GM23338 (cell line): ENCODE results near the gene THBS2.

Source experiments
- CTCF ChIP-seq, 2 experiments: fragments of 200-600 bp in 1 of 2; sonication (generic) in 1 of 2; conservative IDR thresholded peaks; 2 replicates each; pipeline versions ENCODE4 v1.5.1 to v1.6.1; 2016 to 2017; ENCODE audit warnings: antibody characterized with exemption in 2 of 2, low read depth in 2 of 2, mild to moderate bottlenecking in 2 of 2, moderate library complexity in 1 of 2
- EZH2 ChIP-seq: fragments of 200-600 bp; sonication (generic); IDR thresholded peaks from one replicate; pipeline ENCODE4 v1.8.0; 2017; ENCODE audit warnings: antibody characterized with exemption, mild to moderate bottlenecking, low read depth; ENCODE audit not compliant: unreplicated experiment
- EZH2phosphoT487 ChIP-seq: fragments of 200-600 bp; sonication (generic); IDR thresholded peaks from one replicate; pipeline ENCODE4 v1.8.1; 2018; ENCODE audit warnings: antibody characterized with exemption; ENCODE audit not compliant: unreplicated experiment
- NANOG ChIP-seq: IDR thresholded peaks from 2 replicates; pipeline ENCODE4 v1.6.1; 2016; ENCODE audit warnings: antibody characterized with exemption, borderline replicate concordance
- POLR2AphosphoS5 ChIP-seq: IDR thresholded peaks from 2 replicates; pipeline ENCODE4 v1.6.1; 2016; ENCODE audit warnings: antibody characterized with exemption, low read depth
- REST ChIP-seq: IDR thresholded peaks from one replicate; pipeline ENCODE4 v1.6.1; 2018; ENCODE audit warnings: antibody characterized with exemption; ENCODE audit not compliant: unreplicated experiment
- STAT1 ChIP-seq: IDR thresholded peaks from one replicate; pipeline ENCODE4 v1.6.1; 2016; ENCODE audit warnings: antibody characterized with exemption; ENCODE audit not compliant: unreplicated experiment
- ZNF114 ChIP-seq: fragments of 250-450 bp; sonication (Bioruptor Pico); IDR thresholded peaks from 2 replicates; pipeline ENCODE4 v1.5.0; 2020; ENCODE audit warnings: mild to moderate bottlenecking, moderate library complexity

- TF ChIP-seq POLR2AphosphoS5 (no peak), CTCF (conservative IDR thresholded peaks at IDR 0.05; ENCODE audit: low read depth in 2 of 2) (no peak), NANOG (no peak), EZH2 (no peak), REST (no peak), ZNF114 (CRISPR knock-in tag) (no peak), STAT1 (no peak), EZH2phosphoT487 (no peak)
Observed at GRCh38 chr6:169176361-169176991, 77.2 kb downstream of the THBS2 start.
